Coronary artery (tissue), 2 donors: ENCODE measurements around the gene IFITM5.

Experiments
- DNase-seq: peaks from one replicate; pipeline ENCODE4 v3.0.0-alpha.2; 2017; ENCODE audit warnings: low spot score
- H3K27ac ChIP-seq, 2 donors: fragments of 200-600 bp; sonication (generic); one replicate each; pipeline ENCODE4 v1.5.1; 2016 to 2019
- H3K4me3 ChIP-seq: fragments of 200-600 bp; sonication (generic); 2 replicates; pipeline ENCODE4 v1.5.1; 2016; ENCODE audit warnings: mild to moderate bottlenecking, moderate library complexity
- TF ChIP-seq, protein P1 (sequence below): fragments of 200-600 bp; sonication (generic); IDR thresholded peaks from one replicate; pipeline ENCODE4 v1.5.1; 2019; ENCODE audit warnings: antibody characterized with exemption

Gene IFITM5

DNA sequence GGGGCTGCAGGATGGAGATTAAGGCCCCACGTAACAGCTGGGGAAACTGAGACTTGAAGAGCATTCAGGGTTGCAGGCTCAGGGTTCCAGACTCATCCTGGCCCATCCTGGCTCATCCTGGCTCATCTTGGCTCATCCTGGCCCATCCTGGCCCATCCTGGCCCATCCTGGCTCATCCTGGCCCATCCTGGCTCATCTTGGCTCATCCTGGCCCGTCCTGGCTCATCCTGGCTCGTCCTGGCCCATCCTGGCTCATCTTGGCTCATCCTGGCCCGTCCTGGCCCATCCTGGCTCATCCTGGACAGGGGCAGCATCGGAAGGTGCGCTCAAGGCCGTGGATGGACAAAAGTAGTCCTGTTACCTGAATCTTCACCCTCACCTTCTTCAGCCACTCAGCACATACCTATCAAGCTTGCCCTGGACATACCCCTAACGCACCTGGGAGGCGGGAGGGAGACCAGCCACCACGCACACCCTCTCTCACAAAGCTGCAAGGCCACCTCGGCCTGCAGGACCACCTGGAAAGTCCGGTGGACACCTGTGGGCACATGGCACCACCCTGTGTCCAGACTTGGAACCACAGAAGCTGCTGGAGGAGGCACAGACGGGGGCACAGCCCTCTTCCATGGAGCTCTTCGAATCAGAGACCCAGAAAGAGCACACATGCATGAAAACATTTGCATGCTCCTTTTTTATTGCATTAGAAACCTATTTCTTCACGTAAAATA, 41.4 kb downstream of the IFITM5 start:
- DNase-seq, result no peak
- Histone ChIP-seq H3K27ac (no peak overlapping the region), H3K4me3 (no peak overlapping the region)
- TF ChIP-seq, protein P1, sequence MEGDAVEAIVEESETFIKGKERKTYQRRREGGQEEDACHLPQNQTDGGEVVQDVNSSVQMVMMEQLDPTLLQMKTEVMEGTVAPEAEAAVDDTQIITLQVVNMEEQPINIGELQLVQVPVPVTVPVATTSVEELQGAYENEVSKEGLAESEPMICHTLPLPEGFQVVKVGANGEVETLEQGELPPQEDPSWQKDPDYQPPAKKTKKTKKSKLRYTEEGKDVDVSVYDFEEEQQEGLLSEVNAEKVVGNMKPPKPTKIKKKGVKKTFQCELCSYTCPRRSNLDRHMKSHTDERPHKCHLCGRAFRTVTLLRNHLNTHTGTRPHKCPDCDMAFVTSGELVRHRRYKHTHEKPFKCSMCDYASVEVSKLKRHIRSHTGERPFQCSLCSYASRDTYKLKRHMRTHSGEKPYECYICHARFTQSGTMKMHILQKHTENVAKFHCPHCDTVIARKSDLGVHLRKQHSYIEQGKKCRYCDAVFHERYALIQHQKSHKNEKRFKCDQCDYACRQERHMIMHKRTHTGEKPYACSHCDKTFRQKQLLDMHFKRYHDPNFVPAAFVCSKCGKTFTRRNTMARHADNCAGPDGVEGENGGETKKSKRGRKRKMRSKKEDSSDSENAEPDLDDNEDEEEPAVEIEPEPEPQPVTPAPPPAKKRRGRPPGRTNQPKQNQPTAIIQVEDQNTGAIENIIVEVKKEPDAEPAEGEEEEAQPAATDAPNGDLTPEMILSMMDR, result no peak

DNA sequence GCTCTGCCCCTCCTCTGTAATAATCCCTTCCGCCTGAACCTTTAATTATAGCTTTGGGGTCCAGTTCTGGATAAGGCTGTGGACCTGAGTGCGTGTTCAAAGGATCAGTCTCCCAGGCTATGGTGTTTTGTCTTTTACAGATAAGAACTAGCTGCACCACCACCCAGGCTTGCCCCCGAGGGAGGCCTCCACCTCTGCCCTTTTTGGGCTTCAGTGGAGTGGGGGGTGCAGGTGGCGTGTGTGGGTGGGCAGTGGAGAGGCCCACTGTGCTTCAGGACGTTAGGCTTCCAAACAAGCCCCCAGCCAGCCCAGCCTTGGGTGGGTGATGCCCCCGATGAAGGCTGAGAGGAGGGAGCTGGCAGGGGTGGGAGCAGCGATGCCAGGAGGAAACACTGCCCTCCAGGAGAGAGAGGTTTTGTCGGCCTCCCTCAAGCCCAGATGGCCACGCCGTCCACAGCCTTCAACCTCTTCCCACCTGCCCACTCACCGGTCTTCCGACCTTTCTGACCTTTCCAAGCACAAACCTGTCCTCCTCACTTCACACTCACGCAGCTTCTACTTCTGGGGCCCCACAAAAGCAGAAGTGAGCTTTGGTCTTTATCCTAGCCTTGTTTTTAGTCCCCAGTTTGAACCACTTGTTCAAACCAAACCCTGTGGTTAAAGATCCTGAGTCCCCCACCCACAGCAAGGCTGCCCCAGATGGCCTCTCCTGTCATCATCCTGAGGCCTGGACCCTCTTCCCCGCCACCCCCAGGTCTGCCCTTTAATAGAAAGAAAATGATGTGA, 42.2 kb downstream of the IFITM5 start:
- TF ChIP-seq, protein P1, result no peak
- H3K27ac ChIP-seq, result no peak overlapping the region
- no peak overlapping the region for H3K4me3 ChIP-seq
- no peak for DNase-seq

DNA sequence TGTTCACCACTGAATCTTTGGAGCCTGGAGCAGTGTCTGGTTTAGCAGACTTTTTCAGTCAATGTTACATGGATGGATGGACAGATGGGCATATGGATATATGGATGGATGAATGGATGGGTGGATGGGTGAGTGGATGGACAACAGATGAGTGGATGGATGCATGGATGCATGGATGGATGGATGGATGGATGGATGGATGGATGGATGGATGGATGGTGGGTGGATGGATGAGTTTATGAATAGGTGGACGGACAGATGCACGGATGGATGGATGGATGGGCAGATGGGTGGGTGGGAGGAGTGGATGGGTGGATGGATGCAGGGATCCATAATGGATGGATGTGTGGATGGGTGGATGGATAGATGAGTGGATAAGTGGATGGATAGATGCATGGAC, 43.5 kb downstream of the IFITM5 start:
- Histone ChIP-seq H3K27ac (no peak overlapping the region), H3K4me3 (no peak overlapping the region)
- DNase-seq, result no peak
- TF ChIP-seq, protein P1, result no peak

DNA sequence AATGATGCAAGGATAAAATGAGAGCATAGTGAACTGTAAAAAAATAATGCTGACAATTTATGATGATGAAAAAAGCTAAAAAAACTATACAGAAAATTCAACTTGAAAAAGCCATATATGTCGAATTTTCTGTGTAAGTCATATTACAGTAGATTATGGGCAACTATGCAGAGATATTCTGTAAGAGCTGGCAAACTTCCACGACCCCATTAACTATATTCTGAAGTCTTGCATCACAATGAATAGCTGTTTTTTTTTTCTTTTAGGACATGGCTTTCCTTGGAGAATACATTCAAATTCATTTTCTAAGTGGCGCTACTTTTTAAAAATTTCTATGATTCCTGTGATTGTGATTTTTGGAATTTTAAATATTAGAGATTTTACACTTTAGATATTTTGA, 44.1 kb downstream of the IFITM5 start:
- DNase-seq, result no peak
- TF ChIP-seq, protein P1, result no peak
- Histone ChIP-seq H3K4me3 (no peak overlapping the region), H3K27ac (no peak overlapping the region)

DNA sequence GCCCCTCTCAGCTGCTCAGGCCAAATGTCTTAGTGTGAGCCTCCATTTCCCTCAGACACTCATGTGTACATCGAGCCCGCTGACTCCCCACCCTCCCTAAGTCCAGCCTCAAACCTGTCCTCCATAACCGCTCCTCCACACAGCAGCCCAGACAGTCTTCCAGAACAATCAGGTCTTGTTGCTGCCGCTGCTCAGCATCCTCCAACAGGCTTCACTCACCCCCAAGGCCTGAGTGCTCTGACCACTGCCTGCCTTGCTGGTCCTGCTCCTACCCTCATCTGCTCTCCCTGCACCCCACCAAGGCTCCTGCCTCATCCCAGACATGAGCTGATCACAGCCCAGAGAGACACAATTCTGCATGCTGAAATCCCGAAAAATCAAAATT, 45.4 kb downstream of the IFITM5 start:
- no peak overlapping the region for H3K27ac ChIP-seq
- TF ChIP-seq, protein P1, result no peak
- H3K4me3 ChIP-seq, result no peak overlapping the region
- no peak for DNase-seq

DNA sequence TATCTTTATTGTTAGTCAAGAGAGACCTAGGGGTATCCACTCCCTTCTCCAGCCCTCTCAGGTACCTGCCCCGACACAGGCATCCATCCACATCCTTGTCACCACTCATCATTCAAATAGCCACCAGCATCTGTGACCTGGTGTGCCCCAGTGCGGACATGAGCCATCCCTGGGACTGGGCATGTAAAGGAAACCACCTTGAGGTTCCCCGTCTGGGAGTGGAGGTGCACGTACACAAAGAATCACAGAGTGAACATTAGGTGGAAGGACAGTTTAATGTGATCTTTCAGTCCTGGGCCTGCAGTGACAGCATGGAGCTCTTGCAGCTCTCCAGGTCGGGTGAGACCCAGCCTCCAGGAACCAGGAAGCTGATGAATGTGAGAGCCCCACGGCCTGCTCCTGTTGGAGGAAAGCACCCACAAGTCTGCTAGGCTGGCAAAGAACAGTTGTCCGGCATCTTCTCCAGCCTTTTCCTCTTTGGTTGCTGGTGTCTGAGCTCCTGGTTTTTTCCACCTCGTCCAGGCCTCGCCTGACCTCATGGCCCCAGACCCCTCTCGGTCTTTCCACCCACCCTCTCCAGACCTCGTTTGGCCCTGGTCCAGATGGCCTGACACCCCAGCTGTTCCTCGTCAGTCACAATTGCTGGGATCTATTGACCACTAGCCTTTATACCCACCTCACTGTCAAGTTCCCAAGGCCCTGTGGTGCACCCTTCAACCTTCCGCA, 46.0 kb downstream of the IFITM5 start:
- TF ChIP-seq, protein P1, result no peak
- H3K27ac ChIP-seq, result no peak overlapping the region
- H3K4me3 ChIP-seq, result no peak overlapping the region
- DNase-seq, result no peak
